Measurements from ENCODE around the gene C20orf144.
A peak's percentile ranks its signal among the peaks of the same experiment; 100 is the strongest.

C20orf144 gene

DNA sequence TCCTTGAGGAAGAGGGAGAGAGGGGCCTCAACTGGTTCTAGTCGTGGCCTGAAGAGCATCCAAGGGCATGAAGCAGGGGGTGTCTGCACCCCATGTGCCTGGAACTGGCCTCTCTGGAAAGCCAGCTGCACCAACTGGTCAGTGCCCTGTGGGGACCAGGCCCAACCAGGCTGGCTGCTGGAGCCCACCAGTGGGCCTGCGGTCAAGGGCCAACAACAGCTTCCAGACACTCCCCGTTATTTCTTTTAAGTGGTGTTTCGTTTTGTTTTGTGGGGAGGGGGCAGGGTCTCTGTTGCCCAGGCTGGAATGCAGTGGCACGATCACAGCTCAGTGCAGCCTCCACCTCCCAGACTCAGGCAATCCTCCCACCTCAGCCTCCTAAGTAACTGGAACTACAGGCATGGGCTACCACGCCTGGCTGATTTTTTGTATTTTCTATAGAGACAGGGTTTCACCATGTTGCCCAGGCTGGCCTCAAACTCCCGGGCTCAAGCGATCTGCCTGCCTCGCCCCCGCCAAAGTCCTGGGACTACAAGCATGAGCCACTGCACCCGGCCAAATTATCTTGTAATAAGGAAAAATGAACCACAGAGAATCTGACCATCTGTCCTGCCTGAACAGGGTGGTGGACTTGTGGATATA lies 11.9 kb upstream of the C20orf144 start:
- DNase-seq, result no peak

GRCh38 chr20:33650753-33651561 lies 11.2 kb upstream of the C20orf144 start:
- no peak for DNase-seq

DNA sequence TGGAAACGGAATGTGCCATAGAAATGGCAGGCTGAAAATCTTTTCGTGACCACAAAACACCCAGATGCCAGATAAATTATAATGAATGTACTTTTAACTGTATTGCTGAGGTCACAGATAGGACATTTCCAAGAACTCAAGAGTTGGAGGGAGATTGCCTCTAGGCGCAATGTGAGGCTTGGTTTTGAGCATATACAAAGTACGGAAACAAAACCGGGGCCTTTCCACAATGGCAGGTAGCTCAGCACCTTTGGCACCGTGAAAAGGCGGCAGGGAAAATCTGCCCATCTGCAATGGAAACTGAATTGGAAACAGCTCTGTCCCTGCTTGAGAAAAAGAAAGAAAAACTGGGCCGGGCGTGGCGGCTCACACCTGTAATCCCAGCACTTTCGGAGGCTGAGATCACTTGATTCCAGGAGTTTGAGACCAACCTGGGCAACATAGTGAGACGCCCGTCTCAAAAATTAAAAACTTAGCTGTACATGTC lies 10.5 kb upstream of the C20orf144 start:
- no peak for DNase-seq

GRCh38 chr20:33653218-33653899 lies 8.8 kb upstream of the C20orf144 start:
- no peak for DNase-seq

GRCh38 chr20:33653900-33654596 lies 8.1 kb upstream of the C20orf144 start:
- DNase-seq, result no peak

GRCh38 chr20:33654680-33655161 lies 7.4 kb upstream of the C20orf144 start:
- DNase-seq, result no peak

GRCh38 chr20:33655164-33655563 lies 7.0 kb upstream of the C20orf144 start:
- DNase-seq, result no peak

- no peak for DNase-seq
Observed at GRCh38 chr20:33656010-33656782, 5.9 kb upstream of the C20orf144 start.

DNA sequence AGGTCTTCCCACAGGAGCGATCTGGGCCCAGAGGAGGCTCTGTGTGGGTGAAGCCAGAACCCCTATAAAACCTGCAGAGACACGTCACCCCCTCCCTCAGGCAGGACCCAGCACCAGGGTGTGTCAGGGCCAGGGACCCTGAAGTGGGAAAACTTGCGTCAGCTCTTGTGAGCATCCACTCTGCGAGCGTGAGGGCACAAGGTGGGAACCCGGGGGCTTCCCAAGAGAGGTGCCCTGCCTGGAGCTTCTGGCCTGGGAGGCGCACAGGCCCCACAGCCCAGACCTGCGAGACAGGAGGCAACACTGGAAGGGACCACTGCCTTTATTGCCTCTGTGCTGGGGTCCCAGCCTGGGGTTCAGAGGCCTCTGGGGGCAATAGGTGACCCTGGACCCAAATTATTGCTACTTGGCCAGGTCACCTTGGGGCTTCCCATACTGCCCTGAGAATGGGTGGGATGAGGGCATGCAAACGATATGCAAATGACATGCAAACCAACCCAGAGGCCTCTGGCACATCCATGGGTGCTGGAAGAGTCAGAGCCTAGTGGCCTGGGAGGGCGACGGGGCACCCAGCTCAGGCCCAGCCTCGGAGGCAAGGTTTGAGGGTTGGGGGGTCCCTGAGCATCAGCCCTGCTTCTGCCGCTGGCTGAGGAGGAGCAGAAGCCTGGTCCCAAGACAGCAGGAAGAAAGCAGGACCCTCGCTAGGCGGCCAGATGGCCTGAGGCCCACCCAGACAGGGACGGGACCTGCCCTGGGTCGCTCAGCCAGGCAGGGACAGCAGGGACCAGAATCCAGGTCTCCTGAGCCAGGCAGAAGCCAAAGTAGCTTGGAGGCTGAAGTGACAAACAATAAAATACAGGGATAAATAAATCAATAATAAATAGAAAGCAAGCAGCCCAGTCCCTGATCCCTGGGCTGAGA lies 5.1 kb upstream of the C20orf144 start:
- DNase-seq, result no peak

DNA sequence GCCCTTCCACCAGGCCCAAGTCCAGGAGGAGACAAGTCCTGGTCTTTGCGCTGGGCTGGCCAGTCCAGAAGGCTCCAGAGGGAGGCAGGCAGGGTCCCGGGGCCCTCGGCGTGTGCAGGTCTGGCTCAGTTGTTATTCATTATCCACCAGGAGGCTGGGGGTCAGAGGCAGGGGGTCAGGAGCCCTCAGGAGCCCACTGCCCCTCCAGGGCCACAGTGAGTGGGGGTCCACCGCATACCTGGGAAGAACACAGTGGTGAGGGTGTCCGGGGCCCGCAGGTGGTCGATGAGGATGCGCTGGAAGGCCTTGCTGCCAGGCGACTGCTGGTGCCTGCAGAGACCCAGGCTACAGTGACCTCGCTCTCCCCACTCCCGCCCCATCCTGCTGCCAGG lies 4.4 kb upstream of the C20orf144 start:
- no peak for DNase-seq

- DNase-seq, result no peak
Observed at GRCh38 chr20:33658510-33658909, 3.6 kb upstream of the C20orf144 start.

DNA sequence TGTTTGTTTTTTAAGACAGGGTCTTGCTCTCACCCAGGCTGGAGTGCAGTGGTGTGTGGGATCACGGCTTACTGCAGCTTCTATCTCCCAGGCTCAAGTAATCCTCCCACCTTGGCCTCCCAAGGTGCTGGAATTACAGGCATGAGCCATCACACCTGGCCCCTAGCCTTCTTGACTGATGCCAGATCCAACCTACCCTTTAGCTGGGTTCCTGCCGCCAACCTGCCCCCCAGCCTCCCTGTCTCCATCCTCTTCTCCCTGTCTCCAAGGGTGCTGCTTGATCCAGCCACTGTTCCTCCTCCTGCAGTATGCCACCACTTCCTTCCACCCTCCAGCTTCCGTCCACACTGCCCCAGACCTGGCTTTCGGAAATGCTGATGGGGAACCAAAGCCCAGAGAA lies 3.2 kb upstream of the C20orf144 start:
- no peak for DNase-seq

DNA sequence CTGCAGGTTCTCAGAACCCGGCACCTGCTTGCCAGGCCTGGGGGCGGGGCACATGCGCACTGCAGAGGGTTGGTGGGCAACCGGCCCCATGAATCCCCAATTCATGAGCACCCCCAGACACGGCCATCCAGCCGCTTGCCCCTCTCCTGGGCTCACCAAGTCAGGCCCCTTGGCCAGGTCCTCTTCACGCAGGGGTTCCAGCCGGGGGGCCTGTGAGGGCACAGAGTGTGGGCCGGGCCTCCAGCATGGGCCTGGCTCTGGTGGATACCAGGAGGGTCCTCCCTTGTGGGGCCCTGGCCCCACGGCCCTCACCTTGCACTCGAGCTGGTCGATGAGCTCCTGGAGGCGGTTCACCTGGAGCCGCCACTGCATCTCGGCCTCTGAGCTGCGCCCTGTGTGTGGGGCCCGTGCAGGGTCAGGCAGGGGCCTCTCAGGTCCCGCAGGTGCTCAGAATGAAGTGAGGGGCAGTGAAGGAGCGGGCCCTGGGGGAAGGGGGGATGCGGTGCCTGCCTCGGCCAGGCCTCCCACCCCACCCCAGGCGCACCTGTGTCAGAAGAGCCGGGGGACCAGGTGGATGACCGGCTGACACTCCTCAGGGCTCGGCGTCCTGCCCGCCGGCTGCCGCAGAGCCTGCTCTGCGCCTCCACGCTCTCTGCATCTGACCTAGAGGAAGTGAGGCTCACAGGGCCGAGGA lies 2.6 kb upstream of the C20orf144 start:
- no peak for DNase-seq

GRCh38 chr20:33660035-33660684 lies 2.0 kb upstream of the C20orf144 start:
- DNase-seq, result no peak

- DNase-seq, result no peak
Observed at GRCh38 chr20:33660685-33661058, 1.5 kb upstream of the C20orf144 start.

- DNase-seq, result peak; percentile 25
Observed at GRCh38 chr20:33663161-33664084, 1.3 kb downstream of the C20orf144 start.

- no peak for DNase-seq
Observed at GRCh38 chr20:33664085-33664761, 2.1 kb downstream of the C20orf144 start.

GRCh38 chr20:33664762-33665144 lies 2.6 kb downstream of the C20orf144 start:
- DNase-seq, result no peak

All from cortex of kidney (tissue), 1 donor.